ENCODE results near the gene POLN. TPM values are rescaled to one million over a fixed set of nuclear protein-coding genes. Genes with fewer than 3 reads are reported as not detected.

Gene POLN
- total RNA-seq, 2 donors from 2014 or later: 7.8 to 8.0 TPM

GRCh38 chr4:2261853-2262144 lies 19.9 kb upstream of the POLN start, which contains the start of gene MXD4:
MXD4 (minus strand) TSS chr4:2262109; CDS start chr4:2261980, 129 bp downstream.
- no peak within 1 kb of the TSS for H3K27ac Mint-ChIP-seq
- ATAC-seq (replicated peaks): no peak
- no peaks in the 10 kb centered on the region for H3K9me3 Mint-ChIP-seq

GRCh38 chr4:2261110-2261852 lies 19.4 kb upstream of the POLN start:
- H3K36me3 Mint-ChIP-seq (ENCODE audit: low read depth): no peaks in the 10 kb centered on the region
- H3K27me3 Mint-ChIP-seq: no peaks in the 10 kb centered on the region
- peak overlapping the region; percentile 51 for H3K4me3 Mint-ChIP-seq
- no peaks in the 10 kb centered on the region for H3K4me1 Mint-ChIP-seq
- no peak overlapping the region for H3K27ac Mint-ChIP-seq
- ATAC-seq (replicated peaks): peak; percentile 27
- H3K9me3 Mint-ChIP-seq: no peaks in the 10 kb centered on the region

More at GRCh38 chr4:2261853-2262144, 19.9 kb upstream of the POLN start, which contains the start of gene MXD4:
- Mint-ChIP-seq H3K36me3 (ENCODE audit: low read depth) (no peaks in the 10 kb centered on the region), H3K4me1 (no peaks in the 10 kb centered on the region), H3K27me3 (no peaks in the 10 kb centered on the region), H3K4me3 (peak within 1 kb of the TSS; percentile 51)

GRCh38 chr4:2260344-2261109 lies 18.6 kb upstream of the POLN start:
- peak overlapping the region; percentile 50 for H3K4me3 Mint-ChIP-seq
- no peak for ATAC-seq (replicated peaks)
- H3K9me3 Mint-ChIP-seq: no peaks in the 10 kb centered on the region
- H3K36me3 Mint-ChIP-seq (ENCODE audit: low read depth): no peaks in the 10 kb centered on the region
- no peaks in the 10 kb centered on the region for H3K27me3 Mint-ChIP-seq
- H3K4me1 Mint-ChIP-seq: no peaks in the 10 kb centered on the region
- H3K27ac Mint-ChIP-seq: no peak overlapping the region

GRCh38 chr4:2259541-2260343 lies 17.8 kb upstream of the POLN start:
- Mint-ChIP-seq H3K4me1 (no peaks in the 10 kb centered on the region), H3K27me3 (no peaks in the 10 kb centered on the region), H3K36me3 (ENCODE audit: low read depth) (peaks cover 4% of the 10 kb centered on the region), H3K4me3 (no peak overlapping the region), H3K9me3 (no peaks in the 10 kb centered on the region), H3K27ac (no peak overlapping the region)
- no peak for ATAC-seq (replicated peaks)

- no peak for ATAC-seq (replicated peaks)
- no peaks in the 10 kb centered on the region for H3K9me3 Mint-ChIP-seq
- no peak overlapping the region for H3K4me3 Mint-ChIP-seq
- peaks cover 10% of the 10 kb centered on the region for H3K36me3 Mint-ChIP-seq (ENCODE audit: low read depth)
- H3K4me1 Mint-ChIP-seq: no peaks in the 10 kb centered on the region
- H3K27ac Mint-ChIP-seq: no peak overlapping the region
- H3K27me3 Mint-ChIP-seq: no peaks in the 10 kb centered on the region
Observed at GRCh38 chr4:2259036-2259540, 17.2 kb upstream of the POLN start.

- Mint-ChIP-seq H3K27ac (peak overlapping the region; percentile 22), H3K4me1 (no peaks in the 10 kb centered on the region), H3K4me3 (no peak overlapping the region), H3K9me3 (no peaks in the 10 kb centered on the region), H3K27me3 (no peaks in the 10 kb centered on the region), H3K36me3 (ENCODE audit: low read depth) (peaks cover 14% of the 10 kb centered on the region)
- no peak for ATAC-seq (replicated peaks)
Observed at GRCh38 chr4:2258091-2259035, 16.4 kb upstream of the POLN start.

- H3K9me3 Mint-ChIP-seq: no peaks in the 10 kb centered on the region
- H3K27me3 Mint-ChIP-seq: no peaks in the 10 kb centered on the region
- ATAC-seq (replicated peaks): no peak
- H3K4me1 Mint-ChIP-seq: no peaks in the 10 kb centered on the region
- H3K27ac Mint-ChIP-seq: peak overlapping the region; percentile 22
- peaks cover 14% of the 10 kb centered on the region for H3K36me3 Mint-ChIP-seq (ENCODE audit: low read depth)
- H3K4me3 Mint-ChIP-seq: no peak overlapping the region
Observed at GRCh38 chr4:2257361-2258081, 15.6 kb upstream of the POLN start.

GRCh38 chr4:2256781-2257191 lies 14.9 kb upstream of the POLN start:
- ATAC-seq (replicated peaks): no peak
- no peak overlapping the region for H3K27ac Mint-ChIP-seq
- no peaks in the 10 kb centered on the region for H3K9me3 Mint-ChIP-seq
- H3K4me1 Mint-ChIP-seq: no peaks in the 10 kb centered on the region
- peaks cover 14% of the 10 kb centered on the region for H3K36me3 Mint-ChIP-seq (ENCODE audit: low read depth)
- H3K27me3 Mint-ChIP-seq: no peaks in the 10 kb centered on the region
- H3K4me3 Mint-ChIP-seq: no peak overlapping the region

GRCh38 chr4:2256156-2256731 lies 14.3 kb upstream of the POLN start:
- H3K4me1 Mint-ChIP-seq: no peaks in the 10 kb centered on the region
- H3K9me3 Mint-ChIP-seq: no peaks in the 10 kb centered on the region
- H3K27me3 Mint-ChIP-seq: no peaks in the 10 kb centered on the region
- H3K27ac Mint-ChIP-seq: no peak overlapping the region
- H3K36me3 Mint-ChIP-seq (ENCODE audit: low read depth): peaks cover 14% of the 10 kb centered on the region
- ATAC-seq (replicated peaks): no peak
- H3K4me3 Mint-ChIP-seq: no peak overlapping the region

GRCh38 chr4:2255501-2256155 lies 13.7 kb upstream of the POLN start:
- Mint-ChIP-seq H3K36me3 (ENCODE audit: low read depth) (peaks cover 14% of the 10 kb centered on the region), H3K4me3 (no peak overlapping the region), H3K4me1 (no peaks in the 10 kb centered on the region), H3K27ac (no peak overlapping the region), H3K9me3 (no peaks in the 10 kb centered on the region), H3K27me3 (no peaks in the 10 kb centered on the region)
- ATAC-seq (replicated peaks): no peak

- H3K9me3 Mint-ChIP-seq: no peaks in the 10 kb centered on the region
- no peak for ATAC-seq (replicated peaks)
Observed at GRCh38 chr4:2254665-2255500, 13.0 kb upstream of the POLN start.

More at GRCh38 chr4:2254665-2255500, 13.0 kb upstream of the POLN start:
- no peaks in the 10 kb centered on the region for H3K4me1 Mint-ChIP-seq
- no peak overlapping the region for H3K4me3 Mint-ChIP-seq
- no peak overlapping the region for H3K27ac Mint-ChIP-seq
- H3K27me3 Mint-ChIP-seq: no peaks in the 10 kb centered on the region
- peaks cover 14% of the 10 kb centered on the region for H3K36me3 Mint-ChIP-seq (ENCODE audit: low read depth)

All from activated T-helper 17 cell treated with anti-CD3 and anti-CD28 coated beads, Interleukin-2, amount 50 U/mL, for 72 hours (primary cell).